Myocyte (in vitro differentiated cells): ENCODE data around the gene GFRAL. TPM values are rescaled to one million over a fixed set of nuclear protein-coding genes. Genes with fewer than 3 reads are reported as not detected.
"Not testable (repeated sequence)": the region's sequence is repeated elsewhere in the genome, so short reads cannot be mapped to it uniquely, and the experiment has no call there.

ENCODE experiments used
- DNase-seq: peaks from one replicate; pipeline ENCODE4 v3.0.0-alpha.2; 2012; ENCODE audit warnings: low read depth
- polyA plus RNA-seq: library from polyadenylated mRNA; unstranded; fragments of >200 nt; gene quantifications from one replicate; pipeline ENCODE4 v1.2.1, GENCODE V29; 2012; ENCODE audit warnings: missing spikeins
- total RNA-seq: library from RNA; depleted of rRNA; stranded (reverse); fragments of >200 nt; gene quantifications from 2 replicates; pipeline ENCODE4 v1.2.3, GENCODE V29; 2014

GFRAL gene
- total RNA-seq = not detected in 2 replicates
- not detected for polyA plus RNA-seq

GRCh38 chr6:55327169-55327568, at the start of gene GFRAL:
Gene GFRAL, plus strand, starts transcription at chr6:55327469. Its CDS starts 86 bp downstream, at chr6:55327555.
- DNase-seq = no peak

- no peak for DNase-seq
Measured at GRCh38 chr6:55277646-55278045, 49.6 kb upstream of the GFRAL start.

- DNase-seq = no peak
Measured at GRCh38 chr6:55281215-55281614, 46.1 kb upstream of the GFRAL start.

GRCh38 chr6:55282115-55282514, 45.2 kb upstream of the GFRAL start:
- no peak for DNase-seq

- DNase-seq = no peak
Measured at GRCh38 chr6:55286824-55287223, 40.4 kb upstream of the GFRAL start.

- DNase-seq = no peak
Measured at GRCh38 chr6:55290736-55291135, 36.5 kb upstream of the GFRAL start.

GRCh38 chr6:55293116-55293515, 34.2 kb upstream of the GFRAL start:
- peak; percentile 2 for DNase-seq

- not testable (repeated sequence) for DNase-seq
Measured at GRCh38 chr6:55297214-55297613, 30.1 kb upstream of the GFRAL start.

GRCh38 chr6:55299286-55299985, 27.8 kb upstream of the GFRAL start:
- DNase-seq = no peak

GRCh38 chr6:55304747-55305146, 22.5 kb upstream of the GFRAL start:
- no peak for DNase-seq

- DNase-seq = no peak
Measured at GRCh38 chr6:55319961-55320695, 7.1 kb upstream of the GFRAL start.

GRCh38 chr6:55320696-55321086, 6.6 kb upstream of the GFRAL start:
- DNase-seq = no peak

- DNase-seq = no peak
Measured at GRCh38 chr6:55377150-55377549, 49.9 kb downstream of the GFRAL start.

- no peak for DNase-seq
Measured at GRCh38 chr6:55379471-55379870, 52.2 kb downstream of the GFRAL start.

GRCh38 chr6:55379895-55380294, 52.6 kb downstream of the GFRAL start:
- DNase-seq = no peak

- DNase-seq = no peak
Measured at GRCh38 chr6:55388211-55388610, 60.9 kb downstream of the GFRAL start.

- DNase-seq = no peak
Measured at GRCh38 chr6:55395871-55396270, 68.6 kb downstream of the GFRAL start.

- no peak for DNase-seq
Measured at GRCh38 chr6:55397986-55398385, 70.7 kb downstream of the GFRAL start.

GRCh38 chr6:55399351-55399750, 72.1 kb downstream of the GFRAL start:
- DNase-seq = no peak

GRCh38 chr6:55405474-55406235, 78.4 kb downstream of the GFRAL start:
- no peak for DNase-seq

- no peak for DNase-seq
Measured at GRCh38 chr6:55410674-55411073, 83.4 kb downstream of the GFRAL start.

- no peak for DNase-seq
Measured at GRCh38 chr6:55423933-55424332, 96.7 kb downstream of the GFRAL start.
